GM19397 (cell line): ENCODE results near the gene POLR2M.

Experiments
- ATAC-seq: cut with Tn5 transposase; IDR thresholded peaks from one replicate; pipeline ENCODE4 v1.9.1; 2021; ENCODE audit warnings: mild to moderate bottlenecking, moderate library complexity; ENCODE audit not compliant: unreplicated experiment

Gene POLR2M

GRCh38 chr15:57706405-57707209 lies at the start of gene POLR2M:
Gene POLR2M, plus strand, starts transcription at chr15:57706714. Its CDS starts 129 bp downstream, at chr15:57706843.
- ATAC-seq = peak; percentile 97

- no peak for ATAC-seq
Measured at GRCh38 chr15:57657619-57658018, 48.9 kb upstream of the POLR2M start.

- no peak for ATAC-seq
Measured at GRCh38 chr15:57662091-57662744, 44.3 kb upstream of the POLR2M start.

GRCh38 chr15:57662802-57663201 lies 43.7 kb upstream of the POLR2M start:
- ATAC-seq = no peak

- no peak for ATAC-seq
Measured at GRCh38 chr15:57663262-57663661, 43.3 kb upstream of the POLR2M start.

GRCh38 chr15:57665194-57665593 lies 41.3 kb upstream of the POLR2M start:
- ATAC-seq = no peak

GRCh38 chr15:57665939-57666338 lies 40.6 kb upstream of the POLR2M start:
- no peak for ATAC-seq

- no peak for ATAC-seq
Measured at GRCh38 chr15:57667171-57667849, 39.2 kb upstream of the POLR2M start.

GRCh38 chr15:57668016-57668415 lies 38.5 kb upstream of the POLR2M start:
- ATAC-seq = no peak

- ATAC-seq = no peak
Measured at GRCh38 chr15:57671636-57672035, 34.9 kb upstream of the POLR2M start.

- no peak for ATAC-seq
Measured at GRCh38 chr15:57675481-57676181, 30.9 kb upstream of the POLR2M start.

- ATAC-seq = no peak
Measured at GRCh38 chr15:57676585-57676984, 29.9 kb upstream of the POLR2M start.

GRCh38 chr15:57677204-57677603 lies 29.3 kb upstream of the POLR2M start:
- ATAC-seq = no peak

GRCh38 chr15:57680021-57680420 lies 26.5 kb upstream of the POLR2M start:
- no peak for ATAC-seq

- ATAC-seq = no peak
Measured at GRCh38 chr15:57681011-57681410, 25.5 kb upstream of the POLR2M start.

- ATAC-seq = no peak
Measured at GRCh38 chr15:57683481-57683880, 23.0 kb upstream of the POLR2M start.

- ATAC-seq = no peak
Measured at GRCh38 chr15:57684491-57685151, 21.9 kb upstream of the POLR2M start.

GRCh38 chr15:57685306-57686095 lies 21.0 kb upstream of the POLR2M start:
- ATAC-seq = no peak

GRCh38 chr15:57686657-57687056 lies 19.9 kb upstream of the POLR2M start:
- ATAC-seq = no peak
